ENCODE data around the gene SHTN1.

SHTN1 gene

GRCh38 chr10:116968331-116968730 is 36.7 kb downstream of the SHTN1 start:
- no peaks in the 10 kb centered on the region for H3K4me1 Mint-ChIP-seq
- DNase-seq (ENCODE audit: low spot score in 2 of 2) (no peak), ATAC-seq (no peak)
- no peak overlapping the region for H3K27ac Mint-ChIP-seq
- H3K4me3 Mint-ChIP-seq = no peak overlapping the region
- H3K36me3 Mint-ChIP-seq = no peaks in the 10 kb centered on the region
- no peaks in the 10 kb centered on the region for H3K9me3 Mint-ChIP-seq

- DNase-seq (ENCODE audit: low spot score in 2 of 2) (no peak), ATAC-seq (no peak)
- H3K36me3 Mint-ChIP-seq = no peaks in the 10 kb centered on the region
- H3K27ac Mint-ChIP-seq = no peak overlapping the region
- H3K9me3 Mint-ChIP-seq = no peaks in the 10 kb centered on the region
- H3K4me3 Mint-ChIP-seq = no peak overlapping the region
- H3K4me1 Mint-ChIP-seq = no peaks in the 10 kb centered on the region
Observed at GRCh38 chr10:116961406-116962251, 43.4 kb downstream of the SHTN1 start.

GRCh38 chr10:116960066-116960776 is 44.8 kb downstream of the SHTN1 start:
- Mint-ChIP-seq H3K27ac (no peak overlapping the region), H3K4me1 (no peaks in the 10 kb centered on the region), H3K9me3 (no peaks in the 10 kb centered on the region), H3K4me3 (no peak overlapping the region), H3K36me3 (no peaks in the 10 kb centered on the region)
- no peak for DNase-seq (ENCODE audit: low spot score in 2 of 2)
- no peak for ATAC-seq

- ATAC-seq (no peak), DNase-seq (ENCODE audit: low spot score in 2 of 2) (no peak)
- H3K36me3 Mint-ChIP-seq = no peaks in the 10 kb centered on the region
- no peaks in the 10 kb centered on the region for H3K4me1 Mint-ChIP-seq
- no peak overlapping the region for H3K27ac Mint-ChIP-seq
- H3K9me3 Mint-ChIP-seq = no peaks in the 10 kb centered on the region
- no peak overlapping the region for H3K4me3 Mint-ChIP-seq
Observed at GRCh38 chr10:116952729-116953128, 52.3 kb downstream of the SHTN1 start.

- H3K27ac Mint-ChIP-seq = no peak overlapping the region
- H3K4me3 Mint-ChIP-seq = no peak overlapping the region
- no peak for ATAC-seq
- no peaks in the 10 kb centered on the region for H3K4me1 Mint-ChIP-seq
- DNase-seq (ENCODE audit: low spot score in 2 of 2) = no peak
- no peaks in the 10 kb centered on the region for H3K36me3 Mint-ChIP-seq
- H3K9me3 Mint-ChIP-seq = no peaks in the 10 kb centered on the region
Observed at GRCh38 chr10:116948530-116948870, 56.5 kb downstream of the SHTN1 start.

GRCh38 chr10:116947841-116948529 is 57.0 kb downstream of the SHTN1 start:
- Mint-ChIP-seq H3K4me3 (no peak overlapping the region), H3K27ac (no peak overlapping the region), H3K36me3 (no peaks in the 10 kb centered on the region), H3K9me3 (no peaks in the 10 kb centered on the region), H3K4me1 (no peaks in the 10 kb centered on the region)
- DNase-seq (ENCODE audit: low spot score in 2 of 2) = no peak
- ATAC-seq = no peak

- no peak for ATAC-seq
- DNase-seq (ENCODE audit: low spot score in 2 of 2) = no peak
- H3K36me3 Mint-ChIP-seq = no peaks in the 10 kb centered on the region
- no peaks in the 10 kb centered on the region for H3K9me3 Mint-ChIP-seq
- no peaks in the 10 kb centered on the region for H3K4me1 Mint-ChIP-seq
- H3K4me3 Mint-ChIP-seq = no peak overlapping the region
- H3K27ac Mint-ChIP-seq = no peak overlapping the region
Observed at GRCh38 chr10:116944911-116945310, 60.1 kb downstream of the SHTN1 start.

- H3K36me3 Mint-ChIP-seq = no peaks in the 10 kb centered on the region
- no peak for DNase-seq (ENCODE audit: low spot score in 2 of 2)
Observed at GRCh38 chr10:116931806-116932205, 73.2 kb downstream of the SHTN1 start.

GRCh38 chr10:116926426-116926825 is 78.6 kb downstream of the SHTN1 start:
- H3K4me3 Mint-ChIP-seq = no peak overlapping the region
- no peaks in the 10 kb centered on the region for H3K36me3 Mint-ChIP-seq
- H3K4me1 Mint-ChIP-seq = no peaks in the 10 kb centered on the region
- ATAC-seq (no peak), DNase-seq (ENCODE audit: low spot score in 2 of 2) (no peak)
- H3K27ac Mint-ChIP-seq = no peak overlapping the region
- H3K9me3 Mint-ChIP-seq = no peaks in the 10 kb centered on the region

More at GRCh38 chr10:116931806-116932205, 73.2 kb downstream of the SHTN1 start:
- H3K27ac Mint-ChIP-seq = no peak overlapping the region
- ATAC-seq = no peak
- H3K9me3 Mint-ChIP-seq = peaks cover 6% of the 10 kb centered on the region
- H3K4me1 Mint-ChIP-seq = no peaks in the 10 kb centered on the region
- no peak overlapping the region for H3K4me3 Mint-ChIP-seq

- H3K4me1 Mint-ChIP-seq = no peaks in the 10 kb centered on the region
- H3K4me3 Mint-ChIP-seq = no peak overlapping the region
- ATAC-seq = no peak
- H3K36me3 Mint-ChIP-seq = no peaks in the 10 kb centered on the region
- no peak overlapping the region for H3K27ac Mint-ChIP-seq
- no peak for DNase-seq (ENCODE audit: low spot score in 2 of 2)
- no peaks in the 10 kb centered on the region for H3K9me3 Mint-ChIP-seq
Observed at GRCh38 chr10:116925056-116925455, 79.9 kb downstream of the SHTN1 start.

- ATAC-seq (no peak), DNase-seq (ENCODE audit: low spot score in 2 of 2) (no peak)
- H3K27ac Mint-ChIP-seq = no peak overlapping the region
- no peaks in the 10 kb centered on the region for H3K4me1 Mint-ChIP-seq
- no peaks in the 10 kb centered on the region for H3K36me3 Mint-ChIP-seq
- no peaks in the 10 kb centered on the region for H3K9me3 Mint-ChIP-seq
- no peak overlapping the region for H3K4me3 Mint-ChIP-seq
Observed at GRCh38 chr10:116919706-116920105, 85.3 kb downstream of the SHTN1 start.

- H3K9me3 Mint-ChIP-seq = peaks cover 2% of the 10 kb centered on the region
- DNase-seq (ENCODE audit: low spot score in 2 of 2) (no peak), ATAC-seq (no peak)
- no peak overlapping the region for H3K27ac Mint-ChIP-seq
- no peaks in the 10 kb centered on the region for H3K36me3 Mint-ChIP-seq
- H3K4me1 Mint-ChIP-seq = no peaks in the 10 kb centered on the region
- no peak overlapping the region for H3K4me3 Mint-ChIP-seq
Observed at GRCh38 chr10:116919164-116919563, 85.8 kb downstream of the SHTN1 start.

- H3K4me3 Mint-ChIP-seq = no peak overlapping the region
- DNase-seq (ENCODE audit: low spot score in 2 of 2) = no peak
- H3K36me3 Mint-ChIP-seq = no peaks in the 10 kb centered on the region
- H3K4me1 Mint-ChIP-seq = no peaks in the 10 kb centered on the region
- H3K9me3 Mint-ChIP-seq = peaks cover 2% of the 10 kb centered on the region
- no peak overlapping the region for H3K27ac Mint-ChIP-seq
- no peak for ATAC-seq
Observed at GRCh38 chr10:116918583-116918982, 86.4 kb downstream of the SHTN1 start.

GRCh38 chr10:116917481-116917880 is 87.5 kb downstream of the SHTN1 start:
- Mint-ChIP-seq H3K27ac (no peak overlapping the region), H3K36me3 (no peaks in the 10 kb centered on the region)

GRCh38 chr10:116915340-116915739 is 89.6 kb downstream of the SHTN1 start:
- Mint-ChIP-seq H3K4me1 (no peaks in the 10 kb centered on the region), H3K36me3 (no peaks in the 10 kb centered on the region), H3K4me3 (no peak overlapping the region), H3K9me3 (peaks cover 2% of the 10 kb centered on the region), H3K27ac (no peak overlapping the region)
- no peak for DNase-seq (ENCODE audit: low spot score in 2 of 2)
- no peak for ATAC-seq

More at GRCh38 chr10:116917481-116917880, 87.5 kb downstream of the SHTN1 start:
- ATAC-seq (no peak), DNase-seq (ENCODE audit: low spot score in 2 of 2) (no peak)
- peaks cover 2% of the 10 kb centered on the region for H3K9me3 Mint-ChIP-seq
- no peak overlapping the region for H3K4me3 Mint-ChIP-seq
- no peaks in the 10 kb centered on the region for H3K4me1 Mint-ChIP-seq

GRCh38 chr10:116913695-116914094 is 91.3 kb downstream of the SHTN1 start:
- Mint-ChIP-seq H3K9me3 (peaks cover 2% of the 10 kb centered on the region), H3K27ac (no peak overlapping the region), H3K36me3 (no peaks in the 10 kb centered on the region), H3K4me1 (no peaks in the 10 kb centered on the region), H3K4me3 (no peak overlapping the region)
- no peak for ATAC-seq
- DNase-seq (ENCODE audit: low spot score in 2 of 2) = no peak
